Measurements from ENCODE around the gene TMEM86A. TPM values are rescaled to one million over a fixed set of nuclear protein-coding genes. Genes with fewer than 3 reads are reported as not detected.
A peak's percentile ranks its signal among the peaks of the same experiment; 100 is the strongest.

TMEM86A gene
- polyA plus RNA-seq, 1 donor = 1.6 TPM

- H3K36me3 ChIP-seq (ENCODE audit: control insufficient read depth, insufficient read depth, low read length) = peaks cover 4% of the 10 kb centered on the region
- H3K4me1 ChIP-seq (ENCODE audit: control insufficient read depth, insufficient read depth, low read length) = no peaks in the 10 kb centered on the region
- H3K9me3 ChIP-seq (ENCODE audit: control insufficient read depth, low read depth, low read length) = no peaks in the 10 kb centered on the region
- peak overlapping the region; percentile 53 for H3K4me3 ChIP-seq (ENCODE audit: low read length)
- peaks cover 29% of the 10 kb centered on the region for H3K27me3 ChIP-seq (ENCODE audit: control insufficient read depth, insufficient read depth, low read length)
- no peak overlapping the region for H3K27ac ChIP-seq (ENCODE audit: low read length)
- no CpG with 5 or more reads among the region's 9 CpGs for WGBS (ENCODE audit: insufficient coverage, low lambda C conversion rate)
- no peak for DNase-seq
Measured at GRCh38 chr11:18699269-18699596, 654 bp downstream of the TMEM86A start.

- no peaks in the 10 kb centered on the region for H3K4me1 ChIP-seq (ENCODE audit: control insufficient read depth, insufficient read depth, low read length)
- peaks cover 29% of the 10 kb centered on the region for H3K27me3 ChIP-seq (ENCODE audit: control insufficient read depth, insufficient read depth, low read length)
- DNase-seq = no peak
- H3K9me3 ChIP-seq (ENCODE audit: control insufficient read depth, low read depth, low read length) = no peaks in the 10 kb centered on the region
- H3K36me3 ChIP-seq (ENCODE audit: control insufficient read depth, insufficient read depth, low read length) = peaks cover 4% of the 10 kb centered on the region
- no peak overlapping the region for H3K4me3 ChIP-seq (ENCODE audit: low read length)
- no peak overlapping the region for H3K27ac ChIP-seq (ENCODE audit: low read length)
- no CpG with 5 or more reads among the region's 3 CpGs for WGBS (ENCODE audit: insufficient coverage, low lambda C conversion rate)
Measured at GRCh38 chr11:18699848-18700261, 1.3 kb downstream of the TMEM86A start.

- peaks cover 4% of the 10 kb centered on the region for H3K4me1 ChIP-seq (ENCODE audit: control insufficient read depth, insufficient read depth, low read length)
- H3K4me3 ChIP-seq (ENCODE audit: low read length) = no peak overlapping the region
- peaks cover 29% of the 10 kb centered on the region for H3K27me3 ChIP-seq (ENCODE audit: control insufficient read depth, insufficient read depth, low read length)
- no peaks in the 10 kb centered on the region for H3K9me3 ChIP-seq (ENCODE audit: control insufficient read depth, low read depth, low read length)
- WGBS (ENCODE audit: insufficient coverage, low lambda C conversion rate) = no CpG with 5 or more reads among the region's 1 CpG
- DNase-seq = no peak
- H3K36me3 ChIP-seq (ENCODE audit: control insufficient read depth, insufficient read depth, low read length) = peaks cover 4% of the 10 kb centered on the region
- no peak overlapping the region for H3K27ac ChIP-seq (ENCODE audit: low read length)
Measured at GRCh38 chr11:18700375-18700774, 1.8 kb downstream of the TMEM86A start.

- Histone ChIP-seq H3K27me3 (ENCODE audit: control insufficient read depth, insufficient read depth, low read length) (peaks cover 29% of the 10 kb centered on the region), H3K36me3 (ENCODE audit: control insufficient read depth, insufficient read depth, low read length) (peaks cover 4% of the 10 kb centered on the region), H3K9me3 (ENCODE audit: control insufficient read depth, low read depth, low read length) (no peaks in the 10 kb centered on the region), H3K4me3 (ENCODE audit: low read length) (no peak overlapping the region), H3K4me1 (ENCODE audit: control insufficient read depth, insufficient read depth, low read length) (peaks cover 8% of the 10 kb centered on the region), H3K27ac (ENCODE audit: low read length) (no peak overlapping the region)
- no peak for DNase-seq
- WGBS (ENCODE audit: insufficient coverage, low lambda C conversion rate) = no CpG with 5 or more reads among the region's 7 CpGs
Measured at GRCh38 chr11:18700872-18701271, 2.3 kb downstream of the TMEM86A start.

GRCh38 chr11:18701614-18702216 lies 3.1 kb downstream of the TMEM86A start:
- Histone ChIP-seq H3K27me3 (ENCODE audit: control insufficient read depth, insufficient read depth, low read length) (peaks cover 26% of the 10 kb centered on the region), H3K4me3 (ENCODE audit: low read length) (no peak overlapping the region), H3K27ac (ENCODE audit: low read length) (no peak overlapping the region), H3K9me3 (ENCODE audit: control insufficient read depth, low read depth, low read length) (no peaks in the 10 kb centered on the region), H3K36me3 (ENCODE audit: control insufficient read depth, insufficient read depth, low read length) (peaks cover 4% of the 10 kb centered on the region), H3K4me1 (ENCODE audit: control insufficient read depth, insufficient read depth, low read length) (peaks cover 8% of the 10 kb centered on the region)
- no CpG with 5 or more reads among the region's 17 CpGs for WGBS (ENCODE audit: insufficient coverage, low lambda C conversion rate)
- no peak for DNase-seq

- peaks cover 20% of the 10 kb centered on the region for H3K27me3 ChIP-seq (ENCODE audit: control insufficient read depth, insufficient read depth, low read length)
- no peak for DNase-seq
- H3K36me3 ChIP-seq (ENCODE audit: control insufficient read depth, insufficient read depth, low read length) = peaks cover 4% of the 10 kb centered on the region
- H3K4me3 ChIP-seq (ENCODE audit: low read length) = no peak overlapping the region
- no peak overlapping the region for H3K27ac ChIP-seq (ENCODE audit: low read length)
- WGBS (ENCODE audit: insufficient coverage, low lambda C conversion rate) = no CpG with 5 or more reads among the region's 2 CpGs
- H3K9me3 ChIP-seq (ENCODE audit: control insufficient read depth, low read depth, low read length) = no peaks in the 10 kb centered on the region
- peaks cover 8% of the 10 kb centered on the region for H3K4me1 ChIP-seq (ENCODE audit: control insufficient read depth, insufficient read depth, low read length)
Measured at GRCh38 chr11:18703001-18703763, 4.6 kb downstream of the TMEM86A start.

- Histone ChIP-seq H3K4me1 (ENCODE audit: control insufficient read depth, insufficient read depth, low read length) (peaks cover 8% of the 10 kb centered on the region), H3K4me3 (ENCODE audit: low read length) (no peak overlapping the region), H3K36me3 (ENCODE audit: control insufficient read depth, insufficient read depth, low read length) (peaks cover 4% of the 10 kb centered on the region), H3K9me3 (ENCODE audit: control insufficient read depth, low read depth, low read length) (no peaks in the 10 kb centered on the region), H3K27me3 (ENCODE audit: control insufficient read depth, insufficient read depth, low read length) (peaks cover 18% of the 10 kb centered on the region), H3K27ac (ENCODE audit: low read length) (no peak overlapping the region)
- DNase-seq = no peak
- WGBS (ENCODE audit: insufficient coverage, low lambda C conversion rate) = no CpG with 5 or more reads among the region's 5 CpGs
Measured at GRCh38 chr11:18704045-18704645, 5.6 kb downstream of the TMEM86A start.

- Histone ChIP-seq H3K4me1 (ENCODE audit: control insufficient read depth, insufficient read depth, low read length) (peaks cover 8% of the 10 kb centered on the region), H3K4me3 (ENCODE audit: low read length) (no peak overlapping the region), H3K27ac (ENCODE audit: low read length) (no peak overlapping the region), H3K9me3 (ENCODE audit: control insufficient read depth, low read depth, low read length) (no peaks in the 10 kb centered on the region), H3K36me3 (ENCODE audit: control insufficient read depth, insufficient read depth, low read length) (peaks cover 4% of the 10 kb centered on the region), H3K27me3 (ENCODE audit: control insufficient read depth, insufficient read depth, low read length) (peaks cover 13% of the 10 kb centered on the region)
- DNase-seq = peak in 1 of 2 donors; percentile 27
- no CpG with 5 or more reads among the region's 1 CpG for WGBS (ENCODE audit: insufficient coverage, low lambda C conversion rate)
Measured at GRCh38 chr11:18704698-18705097, 6.1 kb downstream of the TMEM86A start.

GRCh38 chr11:18705651-18706281 lies 7.2 kb downstream of the TMEM86A start:
- Histone ChIP-seq H3K4me1 (ENCODE audit: control insufficient read depth, insufficient read depth, low read length) (peaks cover 8% of the 10 kb centered on the region), H3K27ac (ENCODE audit: low read length) (peak overlapping the region; percentile 41), H3K4me3 (ENCODE audit: low read length) (peak overlapping the region; percentile 59), H3K9me3 (ENCODE audit: control insufficient read depth, low read depth, low read length) (no peaks in the 10 kb centered on the region), H3K27me3 (ENCODE audit: control insufficient read depth, insufficient read depth, low read length) (peaks cover 2% of the 10 kb centered on the region), H3K36me3 (ENCODE audit: control insufficient read depth, insufficient read depth, low read length) (peaks cover 4% of the 10 kb centered on the region)
- no CpG with 5 or more reads among the region's 46 CpGs for WGBS (ENCODE audit: insufficient coverage, low lambda C conversion rate)
- DNase-seq = peak; percentile 44 to 70

Measured in large intestine (tissue), 3 donors.